Esophagus squamous epithelium (tissue), 4 donors: Measurements from ENCODE around the gene ACSF2.

Experiments
- CTCF ChIP-seq, 6 experiments: fragments of 450-650 bp in 4 of 6; fragments of 200-600 bp in 2 of 6; sonication (generic) in 2 of 6; IDR thresholded peaks; one replicate each; pipeline ENCODE4 v1.5.1; 2016 to 2019; ENCODE audit warnings: antibody characterized with exemption in 6 of 6, mild to moderate bottlenecking in 4 of 6, moderate library complexity in 4 of 6
- POLR2A ChIP-seq, 4 donors: fragments of 450-650 bp; IDR thresholded peaks; one replicate each; pipeline ENCODE4 v1.6.1; 2017; ENCODE audit warnings: antibody characterized with exemption in 4 of 4, mild to moderate bottlenecking in 4 of 4, moderate library complexity in 3 of 4

GRCh38 chr17:50440838-50441829, 15.1 kb downstream of the ACSF2 start:
- TF ChIP-seq CTCF (IDR thresholded peaks at IDR 0.05) (no peak), POLR2A (IDR thresholded peaks at IDR 0.05) (no peak)
